Right ventricle myocardium inferior (tissue), 1 donor: Measurements from ENCODE around the gene ORC5. TPM values are rescaled to one million over a fixed set of nuclear protein-coding genes. Genes with fewer than 3 reads are reported as not detected.

Experiments
- ATAC-seq: fragments of 200-7000 bp; cut with Tn5 transposase; one replicate; pipeline ENCODE4 v1.9.1; 2020; ENCODE audit warnings: mild to moderate bottlenecking, moderate library complexity
- DNase-seq: peaks from one replicate; pipeline ENCODE4 v3.0.0; 2021; ENCODE audit errors: missing footprints
- intact Hi-C: fragments of 100-400 bp; cut with DNase I; formaldehyde crosslinking; loops from one replicate; pipeline ENCODE4 v1.11.0; 2022
- total RNA-seq: library from RNA; stranded (reverse); fragmentation: NEBNext Ultra II Directional; extraction: Animal tissue kit (Norgen Biotek cat#: 25700); gene quantifications from one replicate; pipeline ENCODE4 v1.2.1, GENCODE V29; 2021
- donor health status: DM: no; HTN: yes; CAD: no; lungs with severe emphysema.

Gene ORC5
- total RNA-seq, 1 donor from 2014 or later, result 7.1 TPM

- no peak for ATAC-seq
- intact Hi-C loops, result no loop called here
- no peak for DNase-seq
Measured at GRCh38 chr7:104137511-104137910, 70.3 kb downstream of the ORC5 start.

- ATAC-seq, result no peak
- intact Hi-C loops, result no loop called here
- no peak for DNase-seq
Measured at GRCh38 chr7:104136981-104137380, 70.8 kb downstream of the ORC5 start.

- intact Hi-C loops, result no loop called here
Measured at GRCh38 chr7:104136561-104136960, 71.3 kb downstream of the ORC5 start.

GRCh38 chr7:104135760-104136558 is 71.9 kb downstream of the ORC5 start:
- intact Hi-C loops, result no loop called here
- ATAC-seq (no peak), DNase-seq (no peak)

More at GRCh38 chr7:104136561-104136960, 71.3 kb downstream of the ORC5 start:
- no peak for DNase-seq
- ATAC-seq, result no peak

GRCh38 chr7:104133238-104133637 is 74.6 kb downstream of the ORC5 start:
- DNase-seq, result no peak
- no peak for ATAC-seq
- intact Hi-C loops, result no loop called here

- ATAC-seq (no peak), DNase-seq (no peak)
- intact Hi-C loops, result no loop called here
Measured at GRCh38 chr7:104130726-104131125, 77.1 kb downstream of the ORC5 start.

- DNase-seq (no peak), ATAC-seq (no peak)
- intact Hi-C loops, result no loop called here
Measured at GRCh38 chr7:104127204-104127603, 80.6 kb downstream of the ORC5 start.

- intact Hi-C loops, result no loop called here
- ATAC-seq (no peak), DNase-seq (no peak)
Measured at GRCh38 chr7:104126411-104126841, 81.4 kb downstream of the ORC5 start.

GRCh38 chr7:104124893-104125477 is 82.8 kb downstream of the ORC5 start:
- no peak for ATAC-seq
- DNase-seq, result no peak
- intact Hi-C loops, result no loop called here

GRCh38 chr7:104124469-104124868 is 83.3 kb downstream of the ORC5 start:
- ATAC-seq (no peak), DNase-seq (no peak)
- intact Hi-C loops, result no loop called here

GRCh38 chr7:104123786-104124185 is 84.0 kb downstream of the ORC5 start:
- DNase-seq (no peak), ATAC-seq (no peak)
- intact Hi-C loops, result no loop called here

GRCh38 chr7:104113788-104114187 is 94.0 kb downstream of the ORC5 start:
- ATAC-seq, result no peak
- intact Hi-C loops, result no loop called here
- DNase-seq, result no peak

GRCh38 chr7:104112623-104113022 is 95.2 kb downstream of the ORC5 start:
- intact Hi-C loops, result no loop called here
- no peak for ATAC-seq
- no peak for DNase-seq

- intact Hi-C loops, result no loop called here
- DNase-seq, result no peak
- no peak for ATAC-seq
Measured at GRCh38 chr7:104111271-104111670, 96.5 kb downstream of the ORC5 start.

GRCh38 chr7:104106108-104106905 is 101.5 kb downstream of the ORC5 start:
- intact Hi-C loops, result no loop called here
- no peak for ATAC-seq
- no peak for DNase-seq

- ATAC-seq (no peak), DNase-seq (no peak)
- intact Hi-C loops, result no loop called here
Measured at GRCh38 chr7:104098890-104099289, 108.9 kb downstream of the ORC5 start.

- DNase-seq, result no peak
- intact Hi-C loops, result no loop called here
- ATAC-seq, result no peak
Measured at GRCh38 chr7:104096683-104097082, 111.1 kb downstream of the ORC5 start.

- intact Hi-C loops, result no loop called here
- ATAC-seq (no peak), DNase-seq (no peak)
Measured at GRCh38 chr7:104093127-104093526, 114.7 kb downstream of the ORC5 start.

- ATAC-seq, result no peak
- DNase-seq, result no peak
- intact Hi-C loops, result no loop called here
Measured at GRCh38 chr7:104091242-104091641, 116.6 kb downstream of the ORC5 start.

- ATAC-seq (no peak), DNase-seq (no peak)
- intact Hi-C loops, result no loop called here
Measured at GRCh38 chr7:104089612-104090011, 118.2 kb downstream of the ORC5 start.
